Measurements from ENCODE around the gene ZBTB33. TPM values are rescaled to one million over a fixed set of nuclear protein-coding genes. Genes with fewer than 3 reads are reported as not detected.
A peak's percentile ranks its signal among the peaks of the same experiment; 100 is the strongest.

ZBTB33 gene
- total and polyA plus RNA-seq, 2 of the 13 experiments (the other 11 are each of a cell fraction or from before 2014, with no cell fraction given), result 6.5 to 20.2 TPM

DNA sequence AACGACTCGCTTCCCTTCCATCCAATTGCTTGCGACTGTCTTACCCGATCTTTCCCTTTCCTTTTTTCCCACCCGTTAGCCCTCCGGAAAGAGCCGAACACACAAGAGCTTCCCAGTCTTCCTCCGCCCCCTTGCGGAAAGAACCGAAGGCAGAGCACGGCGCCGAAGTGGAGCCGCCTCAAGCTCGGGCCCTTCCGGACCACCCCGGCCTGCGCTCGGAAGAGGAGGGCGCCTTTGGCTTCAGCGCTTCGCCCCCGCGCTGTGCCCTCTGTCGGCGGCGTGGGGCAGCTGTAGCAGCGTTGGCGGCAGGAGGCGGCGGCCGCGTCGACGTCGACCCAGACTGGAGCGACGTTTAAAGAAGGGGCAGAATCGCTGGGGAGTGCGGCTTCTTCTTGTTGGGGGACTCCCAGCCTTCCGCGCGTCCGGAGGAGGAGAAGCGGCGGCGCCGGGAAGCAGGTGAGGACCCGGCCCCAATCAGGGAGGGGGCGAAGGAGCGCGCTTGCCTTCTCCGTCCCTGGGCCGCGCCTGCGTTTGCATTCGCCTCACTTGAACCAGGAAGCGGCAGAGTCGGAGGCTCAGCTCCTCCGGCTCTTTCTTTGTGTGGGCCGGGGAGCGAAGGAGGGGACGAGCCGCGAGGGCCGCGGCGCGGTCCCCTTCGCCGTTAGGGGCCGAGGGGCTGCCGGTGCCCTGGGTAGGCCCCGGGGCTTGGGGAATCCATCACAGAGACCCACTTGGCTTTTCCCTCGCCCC lies at the start of gene ZBTB33 (continued):
- TF ChIP-seq DPF2 (CRISPR knock-in tag; IDR thresholded peaks at IDR 0.05; ENCODE audit: borderline replicate concordance, low read depth) (no peak), ZNF264 (CRISPR knock-in tag; IDR thresholded peaks at IDR 0.05) (no peak), ARHGAP35 (CRISPR knock-in tag; IDR thresholded peaks at IDR 0.05; ENCODE audit: borderline replicate concordance) (no peak), ZNF451 (CRISPR knock-in tag; IDR thresholded peaks at IDR 0.05) (no peak), ZBTB7A (CRISPR knock-in tag; IDR thresholded peaks at IDR 0.05) (no peak), JUND (CRISPR knock-in tag; IDR thresholded peaks at IDR 0.05) (no peak), ZNF460 (CRISPR knock-in tag; IDR thresholded peaks at IDR 0.05; ENCODE audit: borderline replicate concordance) (no peak), RFX3 (CRISPR knock-in tag; IDR thresholded peaks at IDR 0.05) (no peak), ZFP41 (CRISPR knock-in tag; IDR thresholded peaks at IDR 0.05; ENCODE audit: borderline replicate concordance) (no peak), NCOA5 (CRISPR knock-in tag; IDR thresholded peaks at IDR 0.05) (no peak), ZFP91 (CRISPR knock-in tag; IDR thresholded peaks at IDR 0.05; ENCODE audit: borderline replicate concordance) (peak; percentile 71), KLF15 (CRISPR knock-in tag; IDR thresholded peaks at IDR 0.05; ENCODE audit: borderline replicate concordance) (no peak; the same call in 1 of the 2 replicates), RBM39 (IDR thresholded peaks at IDR 0.05; ENCODE audit: low read depth, low read length, poor library complexity, severe bottlenecking) (no peak), IKZF1 (IDR thresholded peaks at IDR 0.05) (no peak), HOXA7 (CRISPR knock-in tag; IDR thresholded peaks at IDR 0.05) (no peak), ZSCAN5A (CRISPR knock-in tag; IDR thresholded peaks at IDR 0.05; ENCODE audit: borderline replicate concordance) (no peak), ZNF816 (CRISPR knock-in tag; IDR thresholded peaks at IDR 0.05; ENCODE audit: borderline replicate concordance) (no peak), CSRNP2 (CRISPR knock-in tag; conservative IDR thresholded peaks at IDR 0.05; ENCODE audit: low read depth) (no peak), ATF5 (CRISPR knock-in tag; IDR thresholded peaks at IDR 0.05; ENCODE audit: low read depth) (no peak), PHF20 (CRISPR knock-in tag; IDR thresholded peaks at IDR 0.05) (no peak; the same call in 1 of the 2 replicates)
- TF ChIP-seq, protein P1, sequence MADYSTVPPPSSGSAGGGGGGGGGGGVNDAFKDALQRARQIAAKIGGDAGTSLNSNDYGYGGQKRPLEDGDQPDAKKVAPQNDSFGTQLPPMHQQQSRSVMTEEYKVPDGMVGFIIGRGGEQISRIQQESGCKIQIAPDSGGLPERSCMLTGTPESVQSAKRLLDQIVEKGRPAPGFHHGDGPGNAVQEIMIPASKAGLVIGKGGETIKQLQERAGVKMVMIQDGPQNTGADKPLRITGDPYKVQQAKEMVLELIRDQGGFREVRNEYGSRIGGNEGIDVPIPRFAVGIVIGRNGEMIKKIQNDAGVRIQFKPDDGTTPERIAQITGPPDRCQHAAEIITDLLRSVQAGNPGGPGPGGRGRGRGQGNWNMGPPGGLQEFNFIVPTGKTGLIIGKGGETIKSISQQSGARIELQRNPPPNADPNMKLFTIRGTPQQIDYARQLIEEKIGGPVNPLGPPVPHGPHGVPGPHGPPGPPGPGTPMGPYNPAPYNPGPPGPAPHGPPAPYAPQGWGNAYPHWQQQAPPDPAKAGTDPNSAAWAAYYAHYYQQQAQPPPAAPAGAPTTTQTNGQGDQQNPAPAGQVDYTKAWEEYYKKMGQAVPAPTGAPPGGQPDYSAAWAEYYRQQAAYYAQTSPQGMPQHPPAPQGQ (CRISPR knock-in tag; IDR thresholded peaks at IDR 0.05; ENCODE audit: borderline replicate concordance), result no peak

Measured in HepG2 (cell line).